GM12874 (cell line): Measurements from ENCODE around the gene DDAH2.

ENCODE experiments used
- CTCF ChIP-seq: IDR thresholded peaks from 2 replicates; pipeline ENCODE4 v1.5.1; 2011; ENCODE audit warnings: low read depth, mild to moderate bottlenecking, control low read depth, low read length, moderate library complexity; ENCODE audit not compliant: insufficient read depth

Gene DDAH2

GRCh38 chr6:31707701-31708100 is 21.4 kb downstream of the DDAH2 start:
- no peak for TF ChIP-seq CTCF

GRCh38 chr6:31706599-31706998 is 22.5 kb downstream of the DDAH2 start, which contains the start of gene LY6G6F:
TSS of gene LY6G6F (plus strand) at chr6:31706866. CDS start at chr6:31706907, 41 bp downstream.
- no peak for TF ChIP-seq CTCF

DNA sequence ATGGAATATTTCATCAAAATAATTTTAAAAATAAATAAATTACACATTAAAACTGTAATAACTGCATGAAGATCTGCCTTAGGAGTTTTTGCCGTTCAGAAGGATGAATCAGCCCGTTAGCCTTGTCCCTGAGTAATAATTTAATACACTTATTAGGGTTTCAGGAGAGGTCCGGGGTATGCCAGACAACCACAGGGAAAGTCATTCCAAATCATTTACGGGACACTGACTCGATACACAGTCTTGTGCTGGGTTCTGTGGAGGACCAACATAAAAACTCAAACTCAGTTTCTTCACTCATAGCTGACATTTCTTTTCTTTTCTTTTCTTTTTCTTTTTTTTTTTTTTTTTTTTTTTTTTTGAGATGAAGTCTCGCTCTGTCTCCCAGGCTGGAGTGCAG is 23.2 kb downstream of the DDAH2 start:
- no peak for TF ChIP-seq CTCF

GRCh38 chr6:31702819-31703716 is 26.0 kb downstream of the DDAH2 start, which contains the start of gene ABHD16A:
TSS of gene ABHD16A (minus strand) at chr6:31703324. CDS start at chr6:31703281, 43 bp downstream.
- no peak for TF ChIP-seq CTCF

DNA sequence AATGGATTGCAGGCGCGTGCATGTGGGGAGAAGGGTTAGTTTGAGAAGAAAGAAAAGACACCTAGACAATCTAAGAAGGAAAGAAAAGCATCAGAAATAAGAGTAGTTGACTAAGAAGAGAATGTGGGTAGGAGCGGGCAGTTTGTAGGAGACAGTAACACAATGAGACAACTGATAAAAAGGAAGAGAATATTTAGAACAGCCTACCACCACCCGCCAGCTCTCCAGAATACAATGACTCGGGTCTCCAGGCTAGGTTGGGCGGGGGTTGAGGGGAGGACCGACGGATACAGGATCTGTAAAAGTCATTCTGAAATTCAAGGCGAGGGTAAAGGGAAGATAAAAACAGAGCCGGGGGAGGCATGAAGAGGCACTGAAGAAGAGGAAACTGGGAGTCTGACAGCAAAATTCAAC is 26.7 kb downstream of the DDAH2 start:
- no peak for TF ChIP-seq CTCF

DNA sequence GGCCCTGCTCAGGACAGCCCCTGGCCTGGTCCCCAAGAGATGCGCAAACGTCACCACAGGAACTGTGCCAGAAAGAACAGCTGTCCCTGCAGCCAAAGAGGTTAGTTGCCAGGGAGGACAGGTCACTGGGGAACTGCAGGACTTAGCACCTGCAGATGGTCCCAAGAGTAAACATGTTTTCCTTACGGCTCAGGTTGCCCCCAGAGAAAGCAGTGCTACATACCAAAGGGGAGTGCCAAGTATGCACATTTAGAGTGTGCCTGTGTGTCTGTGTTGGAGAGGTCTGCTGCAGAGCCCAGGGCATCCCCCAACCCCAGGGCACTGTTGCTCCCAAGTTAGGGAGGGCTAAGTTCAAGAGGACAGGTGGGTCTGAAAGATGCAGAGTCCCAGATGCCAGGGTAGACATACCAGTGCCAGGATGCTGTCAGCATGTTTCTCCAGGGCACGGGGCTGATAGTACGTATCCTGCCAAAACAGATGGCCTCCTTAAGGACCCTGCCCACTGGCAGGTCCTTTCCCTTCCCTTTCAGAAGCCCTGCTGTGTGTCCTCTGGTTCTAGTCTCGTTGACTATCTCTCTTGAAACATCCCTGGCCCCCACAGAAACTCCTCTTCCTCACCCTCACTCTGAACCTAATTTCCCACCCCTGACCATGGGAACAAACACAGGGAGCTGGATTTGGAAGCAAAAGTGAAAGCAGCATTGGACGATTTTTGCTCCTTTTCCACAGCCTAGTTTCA is 27.3 kb downstream of the DDAH2 start:
- no peak for TF ChIP-seq CTCF

- TF ChIP-seq CTCF = no peak
Measured at GRCh38 chr6:31700740-31701401, 28.2 kb downstream of the DDAH2 start.
